NCI-H2107 treated with DMSO at 0.1 percent for 48 hours (cell line): Measurements from ENCODE around the gene RAB3A.

Source experiments
- DNase-seq: peaks from one replicate; lab custom pipeline; 2025; ENCODE audit not compliant: unreplicated experiment; lab: John Stamatoyannopoulos, UW

Gene RAB3A

DNA sequence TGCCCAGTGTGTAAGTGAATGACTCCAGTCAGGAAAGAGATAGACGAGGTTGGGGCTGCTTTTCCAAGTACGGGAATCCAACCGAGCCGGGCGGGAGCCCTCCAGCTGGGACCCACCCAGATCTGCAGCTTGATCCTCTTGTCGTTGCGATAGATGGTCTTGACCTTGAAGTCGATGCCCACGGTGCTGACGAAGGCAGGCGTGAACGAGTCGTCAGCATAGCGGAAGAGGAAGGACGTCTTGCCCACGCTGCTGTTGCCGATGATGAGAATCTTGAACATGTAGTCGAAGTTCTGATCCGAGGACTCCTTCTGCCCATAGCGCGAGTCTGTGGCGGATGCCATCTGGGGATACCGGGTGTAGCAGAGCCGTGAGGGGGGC, 1.5 kb downstream of the RAB3A start:
- DNase-seq, result no peak

DNA sequence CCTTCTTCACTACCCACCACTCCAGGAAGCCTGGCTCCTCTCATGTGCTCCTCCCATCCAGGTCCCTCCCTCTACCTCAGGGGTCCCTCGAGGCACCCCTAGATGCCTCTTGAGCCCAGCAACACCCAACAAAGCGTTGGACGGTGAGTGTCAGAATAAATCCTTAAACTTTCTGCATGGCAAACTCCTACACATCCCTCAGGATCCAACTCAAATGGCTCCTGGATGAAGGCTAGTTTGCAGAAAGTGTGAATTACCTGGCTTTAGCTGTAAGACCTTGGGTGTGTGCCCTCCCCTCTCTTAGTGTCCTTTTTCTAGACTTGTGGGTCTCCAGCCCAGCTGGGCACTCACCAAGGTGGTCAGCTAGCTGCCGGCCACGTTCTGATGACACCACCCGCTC, 5.5 kb downstream of the RAB3A start:
- DNase-seq, result no peak

DNA sequence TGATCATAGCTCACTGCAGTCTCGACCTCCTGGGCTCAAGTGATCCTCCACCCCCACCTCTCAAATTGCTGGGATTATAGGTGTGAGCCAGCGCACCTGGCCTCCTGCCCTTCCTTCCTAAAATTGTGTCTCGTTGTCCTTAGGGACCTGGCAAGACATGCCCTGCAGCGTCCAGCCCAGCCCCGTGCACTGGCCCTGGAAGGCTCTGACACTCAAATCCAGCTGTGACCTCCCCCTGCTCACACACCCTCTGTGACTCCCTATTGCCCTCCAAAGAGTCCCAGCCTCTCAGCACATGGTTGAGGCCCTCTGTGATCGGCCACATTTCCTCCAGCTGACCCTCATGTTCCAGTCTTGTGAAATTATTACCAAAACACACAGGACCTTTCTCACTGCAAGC, 5.9 kb downstream of the RAB3A start:
- DNase-seq, result no peak

GRCh38 chr19:18197306-18197705, 6.5 kb downstream of the RAB3A start:
- no peak for DNase-seq

- DNase-seq, result no peak
These were observed 7.4 kb downstream of the RAB3A start for GRCh38 chr19:18196511-18196845.

- no peak for DNase-seq
These were observed 9.1 kb downstream of the RAB3A start for GRCh38 chr19:18194554-18195238.

GRCh38 chr19:18194181-18194530, 9.7 kb downstream of the RAB3A start:
- no peak for DNase-seq

DNA sequence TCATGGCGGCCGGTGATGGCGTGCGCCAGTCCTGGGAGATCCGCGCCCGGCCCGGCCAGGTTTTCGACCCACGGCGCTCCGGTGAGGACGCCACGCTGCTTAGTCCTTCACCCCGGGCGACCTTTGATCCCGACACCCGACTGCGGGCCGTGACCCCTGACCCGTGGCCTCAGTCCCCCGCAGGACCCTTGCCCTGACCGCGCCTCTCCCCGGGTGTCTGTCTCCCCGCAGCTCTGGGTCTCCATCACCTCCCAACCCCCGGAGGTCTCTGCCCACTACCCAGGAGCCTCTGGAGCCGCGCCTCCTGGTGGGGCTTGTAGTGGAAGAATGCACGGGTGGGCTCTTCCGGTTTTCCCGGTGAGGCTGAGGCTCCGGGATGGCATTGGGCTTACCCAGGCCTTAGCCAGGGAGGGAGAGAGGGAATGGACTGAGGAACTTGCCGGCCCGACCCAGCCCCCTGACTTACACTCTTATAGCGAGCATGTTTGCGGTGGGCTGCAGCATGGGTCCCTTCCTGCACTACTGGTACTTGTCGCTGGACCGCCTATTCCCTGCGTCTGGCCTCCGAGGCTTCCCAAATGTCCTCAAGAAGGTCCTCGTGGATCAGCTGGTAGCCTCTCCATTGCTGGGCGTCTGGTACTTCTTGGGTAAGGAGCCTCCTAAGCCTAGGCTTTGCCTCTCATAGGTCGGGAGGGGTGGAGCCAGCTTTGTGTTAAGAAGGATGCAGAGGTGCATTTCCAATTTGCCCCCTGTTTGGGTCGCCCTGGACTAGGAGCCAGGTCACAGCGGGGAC, 10.3 kb downstream of the RAB3A start:
- no peak for DNase-seq

DNA sequence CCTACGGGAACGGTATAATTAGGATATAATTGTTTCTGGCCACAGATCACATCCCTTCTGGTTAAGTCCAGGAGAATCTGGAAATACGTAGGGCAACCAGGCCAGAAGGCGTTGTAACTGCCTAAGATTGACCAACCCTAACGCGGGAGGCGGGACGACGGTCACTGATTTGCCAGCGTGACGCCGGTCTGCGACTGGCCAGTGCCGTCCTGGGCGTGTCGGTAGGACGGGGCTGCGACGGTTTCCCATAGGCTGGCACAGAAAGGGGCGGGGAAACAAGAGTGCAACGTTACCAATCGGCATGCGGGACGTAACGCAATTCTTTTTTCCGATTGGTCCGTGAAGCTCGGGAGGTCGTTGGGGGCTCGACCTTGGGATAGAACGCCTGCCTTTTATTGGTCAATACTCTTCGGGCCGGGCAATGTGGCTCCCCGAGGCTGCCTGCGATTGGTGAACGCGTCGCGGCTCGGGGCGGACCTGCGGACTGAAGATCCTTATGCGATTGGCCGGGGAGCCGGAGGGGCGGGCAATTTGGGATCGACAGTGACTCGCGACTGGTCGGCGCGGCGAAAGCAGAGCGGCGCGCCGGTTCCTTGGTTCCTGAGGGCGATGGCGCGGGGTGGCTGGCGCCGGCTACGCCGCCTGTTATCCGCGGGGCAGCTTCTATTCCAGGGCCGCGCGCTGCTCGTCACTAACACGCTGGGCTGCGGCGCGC, 11.0 kb downstream of the RAB3A start, which contains the start of gene MPV17L2:
Gene MPV17L2 (plus strand): TSS at position 546 of the 715 bp plus-strand sequence. CDS start 64 bp downstream, at position 610.
- DNase-seq, result peak; percentile 98

DNA sequence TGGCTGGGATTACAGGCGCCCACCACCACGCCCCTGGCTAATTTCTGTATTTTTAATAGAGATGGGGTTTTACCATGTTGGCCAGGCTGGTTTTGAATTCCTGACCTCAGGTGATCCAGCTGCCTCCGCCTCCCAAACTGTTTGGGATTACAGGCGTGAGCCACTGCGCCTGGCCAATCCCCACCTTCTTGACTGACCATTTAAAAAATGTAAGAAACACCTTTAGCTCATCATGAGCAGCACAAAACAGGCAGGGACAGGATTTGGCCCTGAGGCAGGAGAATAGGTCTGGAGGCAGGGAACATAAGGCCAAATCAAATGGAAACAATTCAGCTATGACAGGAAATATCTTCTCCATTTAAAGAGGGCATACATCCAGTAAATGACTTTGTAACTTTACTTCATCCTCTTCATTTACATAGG, 12.2 kb downstream of the RAB3A start:
- no peak for DNase-seq

DNA sequence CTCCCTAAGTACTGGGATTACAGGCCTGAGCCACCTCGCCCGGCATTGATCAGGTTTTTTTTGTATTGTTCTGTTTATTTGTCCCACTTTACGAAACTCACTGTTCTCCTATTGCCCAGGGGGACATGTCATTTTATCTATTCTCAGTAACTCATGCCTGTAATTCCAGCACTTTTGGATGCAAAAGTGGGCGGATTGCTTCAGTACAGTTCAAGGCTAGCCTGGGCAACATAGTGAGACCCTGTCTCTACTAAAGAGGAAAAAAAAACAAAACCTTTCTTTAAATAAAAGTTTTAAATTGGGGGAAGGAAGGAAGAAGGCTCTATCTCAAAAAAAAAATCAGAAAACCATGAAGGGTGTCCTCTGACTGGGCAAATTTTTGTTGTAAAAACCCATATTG, 13.6 kb downstream of the RAB3A start:
- DNase-seq, result no peak

DNA sequence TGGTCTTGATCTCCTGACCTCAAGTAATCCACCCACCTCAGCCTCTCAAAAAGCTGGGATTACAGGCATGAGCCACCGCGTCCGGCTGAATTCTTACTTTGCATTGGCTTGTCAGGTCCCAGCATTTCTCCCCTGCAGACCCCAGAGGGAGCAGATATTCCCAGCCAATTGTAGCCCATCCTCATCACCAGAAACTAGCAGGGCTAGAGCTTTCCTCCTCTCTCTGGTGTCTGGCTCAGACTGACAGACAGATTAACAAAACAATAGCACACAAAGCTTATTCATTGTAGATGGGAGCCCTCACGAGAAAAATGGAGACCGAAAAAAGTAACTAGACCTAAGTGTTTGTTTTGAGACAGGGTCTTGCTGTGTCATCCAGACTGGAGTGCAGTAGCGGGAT, 18.3 kb downstream of the RAB3A start:
- DNase-seq, result no peak

- DNase-seq, result no peak
These were observed 20.3 kb downstream of the RAB3A start for GRCh38 chr19:18183529-18183928.

DNA sequence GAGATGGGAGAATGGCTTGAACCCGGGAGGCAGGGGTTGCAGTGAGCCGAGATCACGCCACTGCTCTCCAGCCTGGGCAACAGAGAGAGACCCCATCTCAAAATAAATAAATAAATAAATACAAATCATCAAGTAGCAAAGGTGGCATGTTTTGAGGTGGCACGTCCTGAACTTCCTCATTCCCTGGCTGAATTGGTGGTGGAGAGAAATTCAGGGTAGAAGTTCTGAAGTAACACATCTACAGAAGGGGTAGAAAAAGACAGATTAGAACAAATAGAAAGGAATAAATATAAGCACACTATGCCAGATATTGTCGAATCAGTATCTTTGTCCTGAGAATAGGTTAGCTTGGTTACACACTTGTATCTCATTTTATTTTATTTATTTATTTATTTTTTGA, 23.9 kb downstream of the RAB3A start:
- no peak for DNase-seq

GRCh38 chr19:18176367-18177310, 27.2 kb downstream of the RAB3A start:
- no peak for DNase-seq

DNA sequence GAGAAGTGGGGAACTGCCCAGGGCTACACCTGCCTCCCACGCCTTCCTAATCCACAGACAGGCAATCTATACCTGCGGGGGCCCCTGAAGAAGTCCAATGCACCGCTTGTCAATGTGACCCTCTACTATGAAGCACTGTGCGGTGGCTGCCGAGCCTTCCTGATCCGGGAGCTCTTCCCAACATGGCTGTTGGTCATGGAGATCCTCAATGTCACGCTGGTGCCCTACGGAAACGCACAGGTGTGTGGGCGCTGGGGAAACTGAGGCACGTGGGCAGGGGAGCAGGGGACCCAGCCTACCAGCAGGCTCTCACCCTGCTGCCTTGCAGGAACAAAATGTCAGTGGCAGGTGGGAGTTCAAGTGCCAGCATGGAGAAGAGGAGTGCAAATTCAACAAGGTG, 28.9 kb downstream of the RAB3A start:
- no peak for DNase-seq

GRCh38 chr19:18173572-18174288, 30.1 kb downstream of the RAB3A start, which contains the start of gene IFI30:
TSS of gene IFI30 (plus strand) at chr19:18173813. CDS start at chr19:18173842, 29 bp downstream.
- DNase-seq, result peak; percentile 53

GRCh38 chr19:18173054-18173571, 30.7 kb downstream of the RAB3A start:
- DNase-seq, result no peak

GRCh38 chr19:18172331-18173053, 31.4 kb downstream of the RAB3A start:
- no peak for DNase-seq
